Measurements from ENCODE around the gene ZBBX. TPM values are rescaled to one million over a fixed set of nuclear protein-coding genes. Genes with fewer than 3 reads are reported as not detected.

ZBBX gene
- polyA plus RNA-seq, 1 of the 3 experiments (the other 2 are of a cell fraction), result 0.18 TPM

DNA sequence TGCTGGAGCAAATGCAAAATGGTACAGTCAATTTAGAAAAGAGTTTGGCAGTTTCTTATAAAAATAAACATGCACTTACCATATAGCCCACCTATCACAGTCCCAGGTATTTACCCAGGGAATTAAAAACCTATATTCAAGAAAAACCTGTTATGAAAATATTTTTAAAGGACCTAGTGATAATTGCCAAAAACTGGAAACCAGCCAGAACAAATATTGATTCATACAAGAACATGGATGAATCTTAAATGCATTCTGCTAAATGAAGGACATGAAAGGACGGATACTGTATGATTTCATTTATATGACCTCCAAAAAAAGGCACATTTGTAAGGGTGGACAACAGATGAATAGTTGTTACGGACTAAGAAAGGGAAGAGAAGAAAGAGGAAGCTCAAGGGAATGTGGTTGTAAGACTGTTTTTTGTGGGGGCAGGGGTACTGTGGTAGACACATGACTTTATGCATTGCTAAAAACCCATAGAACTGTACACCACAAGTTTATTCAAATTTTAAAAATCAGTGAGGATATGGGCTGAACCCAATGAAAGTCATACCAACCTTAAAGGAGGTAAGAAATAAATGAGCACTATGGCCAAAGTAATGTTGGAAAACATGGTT lies 61.0 kb downstream of the ZBBX start:
- Histone ChIP-seq H3F3A (replicated peaks; ENCODE audit: insufficient read depth) (no peaks in the 10 kb centered on the region), H3K27me3 (ENCODE audit: insufficient read depth) (no peaks in the 10 kb centered on the region), H3K9me3 (no peaks in the 10 kb centered on the region), H3K4me3 (ENCODE audit: low read depth in 2 of 2, low read length in 1 of 2) (no peak overlapping the region), H3K79me2 (ENCODE audit: insufficient read depth) (no peaks in the 10 kb centered on the region), H3K27ac (ENCODE audit: low read depth in 2 of 2, low read length in 1 of 2) (no peak overlapping the region), H3K9me2 (no peaks in the 10 kb centered on the region; the same call in 1 of the 2 replicates), H3K36me3 (replicated peaks in 1 of 2; ENCODE audit: control insufficient read depth in 1 of 2, insufficient read depth in 2 of 2, low read length in 1 of 2) (no peaks in the 10 kb centered on the region), H3K4me2 (no peak overlapping the region), H2AFZ (ENCODE audit: low read depth) (no peak overlapping the region), H3K4me1 (ENCODE audit: control insufficient read depth in 1 of 2, insufficient read depth in 2 of 2, low read depth in 1 of 2, low read length in 1 of 2) (no peaks in the 10 kb centered on the region), H4K20me1 (ENCODE audit: insufficient read depth) (no peaks in the 10 kb centered on the region), H3K9ac (no peak overlapping the region)
- WGBS (ENCODE audit: low lambda C conversion rate), result 7% methylated on average over 2 of the region's 2 CpGs
- ChIA-PET CTCF (no interaction called here), POLR2A (no interaction called here)
- DNase-seq, result no peak
- no peak for TF ChIP-seq SIN3A (IDR thresholded peaks at IDR 0.05; ENCODE audit: borderline replicate concordance, low read depth, low read length)
- no peak for TF ChIP-seq RXRA (IDR thresholded peaks at IDR 0.05; ENCODE audit: borderline replicate concordance, low read depth)
- TF ChIP-seq, protein P1, sequence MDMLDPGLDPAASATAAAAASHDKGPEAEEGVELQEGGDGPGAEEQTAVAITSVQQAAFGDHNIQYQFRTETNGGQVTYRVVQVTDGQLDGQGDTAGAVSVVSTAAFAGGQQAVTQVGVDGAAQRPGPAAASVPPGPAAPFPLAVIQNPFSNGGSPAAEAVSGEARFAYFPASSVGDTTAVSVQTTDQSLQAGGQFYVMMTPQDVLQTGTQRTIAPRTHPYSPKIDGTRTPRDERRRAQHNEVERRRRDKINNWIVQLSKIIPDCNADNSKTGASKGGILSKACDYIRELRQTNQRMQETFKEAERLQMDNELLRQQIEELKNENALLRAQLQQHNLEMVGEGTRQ (IDR thresholded peaks at IDR 0.05; ENCODE audit: borderline replicate concordance, low read depth, low read length), result no peak
- TF ChIP-seq, protein P2, sequence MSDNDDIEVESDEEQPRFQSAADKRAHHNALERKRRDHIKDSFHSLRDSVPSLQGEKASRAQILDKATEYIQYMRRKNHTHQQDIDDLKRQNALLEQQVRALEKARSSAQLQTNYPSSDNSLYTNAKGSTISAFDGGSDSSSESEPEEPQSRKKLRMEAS (IDR thresholded peaks at IDR 0.05; ENCODE audit: low read depth), result no peak
- TF ChIP-seq, protein P3, sequence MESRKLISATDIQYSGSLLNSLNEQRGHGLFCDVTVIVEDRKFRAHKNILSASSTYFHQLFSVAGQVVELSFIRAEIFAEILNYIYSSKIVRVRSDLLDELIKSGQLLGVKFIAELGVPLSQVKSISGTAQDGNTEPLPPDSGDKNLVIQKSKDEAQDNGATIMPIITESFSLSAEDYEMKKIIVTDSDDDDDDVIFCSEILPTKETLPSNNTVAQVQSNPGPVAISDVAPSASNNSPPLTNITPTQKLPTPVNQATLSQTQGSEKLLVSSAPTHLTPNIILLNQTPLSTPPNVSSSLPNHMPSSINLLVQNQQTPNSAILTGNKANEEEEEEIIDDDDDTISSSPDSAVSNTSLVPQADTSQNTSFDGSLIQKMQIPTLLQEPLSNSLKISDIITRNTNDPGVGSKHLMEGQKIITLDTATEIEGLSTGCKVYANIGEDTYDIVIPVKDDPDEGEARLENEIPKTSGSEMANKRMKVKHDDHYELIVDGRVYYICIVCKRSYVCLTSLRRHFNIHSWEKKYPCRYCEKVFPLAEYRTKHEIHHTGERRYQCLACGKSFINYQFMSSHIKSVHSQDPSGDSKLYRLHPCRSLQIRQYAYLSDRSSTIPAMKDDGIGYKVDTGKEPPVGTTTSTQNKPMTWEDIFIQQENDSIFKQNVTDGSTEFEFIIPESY (IDR thresholded peaks at IDR 0.05; ENCODE audit: borderline replicate concordance, low read depth), result no peak
- TF ChIP-seq, protein P4, sequence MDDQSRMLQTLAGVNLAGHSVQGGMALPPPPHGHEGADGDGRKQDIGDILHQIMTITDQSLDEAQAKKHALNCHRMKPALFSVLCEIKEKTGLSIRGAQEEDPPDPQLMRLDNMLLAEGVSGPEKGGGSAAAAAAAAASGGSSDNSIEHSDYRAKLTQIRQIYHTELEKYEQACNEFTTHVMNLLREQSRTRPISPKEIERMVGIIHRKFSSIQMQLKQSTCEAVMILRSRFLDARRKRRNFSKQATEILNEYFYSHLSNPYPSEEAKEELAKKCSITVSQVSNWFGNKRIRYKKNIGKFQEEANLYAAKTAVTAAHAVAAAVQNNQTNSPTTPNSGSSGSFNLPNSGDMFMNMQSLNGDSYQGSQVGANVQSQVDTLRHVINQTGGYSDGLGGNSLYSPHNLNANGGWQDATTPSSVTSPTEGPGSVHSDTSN (IDR thresholded peaks at IDR 0.05), result no peak

DNA sequence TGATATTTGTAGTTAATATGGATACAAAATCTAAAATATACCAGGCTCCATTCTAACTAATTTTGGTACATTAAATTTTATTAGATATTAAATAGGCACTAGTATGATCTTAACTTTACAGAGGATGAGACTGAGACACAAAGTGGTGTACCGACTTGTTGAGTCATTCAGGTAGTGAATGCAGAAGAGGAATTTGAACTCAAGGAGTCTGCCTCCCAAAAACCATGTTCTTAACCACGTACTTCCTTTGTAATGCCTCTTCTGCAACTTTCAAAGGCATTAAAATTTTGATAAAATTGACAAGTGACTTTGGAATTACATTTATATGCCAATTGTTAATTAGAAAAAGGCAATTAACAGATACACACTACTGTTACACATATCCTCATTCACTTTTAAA lies 61.8 kb downstream of the ZBBX start:
- ChIA-PET POLR2A (no interaction called here), CTCF (no interaction called here)
- Histone ChIP-seq H3K27ac (ENCODE audit: low read depth in 2 of 2, low read length in 1 of 2) (no peak overlapping the region), H3K4me2 (no peak overlapping the region), H4K20me1 (ENCODE audit: insufficient read depth) (no peaks in the 10 kb centered on the region), H2AFZ (ENCODE audit: low read depth) (no peak overlapping the region), H3K4me1 (ENCODE audit: control insufficient read depth in 1 of 2, insufficient read depth in 2 of 2, low read depth in 1 of 2, low read length in 1 of 2) (no peaks in the 10 kb centered on the region), H3K4me3 (ENCODE audit: low read depth in 2 of 2, low read length in 1 of 2) (no peak overlapping the region), H3F3A (replicated peaks; ENCODE audit: insufficient read depth) (no peaks in the 10 kb centered on the region), H3K36me3 (replicated peaks in 1 of 2; ENCODE audit: control insufficient read depth in 1 of 2, insufficient read depth in 2 of 2, low read length in 1 of 2) (no peaks in the 10 kb centered on the region), H3K9me3 (no peaks in the 10 kb centered on the region), H3K27me3 (ENCODE audit: insufficient read depth) (no peaks in the 10 kb centered on the region), H3K79me2 (ENCODE audit: insufficient read depth) (no peaks in the 10 kb centered on the region), H3K9ac (no peak overlapping the region), H3K9me2 (no peaks in the 10 kb centered on the region; the same call in 1 of the 2 replicates)
- DNase-seq, result no peak
- WGBS (ENCODE audit: low lambda C conversion rate), result 2% methylated on average over 2 of the region's 2 CpGs
- TF ChIP-seq EP300 (IDR thresholded peaks at IDR 0.05; ENCODE audit: borderline replicate concordance in 1 of 2, low read depth in 1 of 2, low read length in 1 of 2) (no peak), GATA2 (CRISPR knock-in tag; IDR thresholded peaks at IDR 0.05) (no peak), FOSL2 (IDR thresholded peaks at IDR 0.05; ENCODE audit: borderline replicate concordance, low read depth) (no peak), RAD21 (IDR thresholded peaks at IDR 0.05; ENCODE audit: low read length) (no peak), ELF1 (IDR thresholded peaks at IDR 0.05) (no peak), RXRA (IDR thresholded peaks at IDR 0.05; ENCODE audit: borderline replicate concordance, low read depth) (no peak), RCOR1 (IDR thresholded peaks at IDR 0.05; ENCODE audit: low read length) (no peak), EZH2phosphoT487 (IDR thresholded peaks at IDR 0.05; ENCODE audit: borderline replicate concordance, low read depth) (no peak), FOXJ3 (CRISPR knock-in tag; IDR thresholded peaks at IDR 0.05) (no peak), MXI1 (IDR thresholded peaks at IDR 0.05; ENCODE audit: low read depth, low read length) (no peak)
- TF ChIP-seq, protein P5, sequence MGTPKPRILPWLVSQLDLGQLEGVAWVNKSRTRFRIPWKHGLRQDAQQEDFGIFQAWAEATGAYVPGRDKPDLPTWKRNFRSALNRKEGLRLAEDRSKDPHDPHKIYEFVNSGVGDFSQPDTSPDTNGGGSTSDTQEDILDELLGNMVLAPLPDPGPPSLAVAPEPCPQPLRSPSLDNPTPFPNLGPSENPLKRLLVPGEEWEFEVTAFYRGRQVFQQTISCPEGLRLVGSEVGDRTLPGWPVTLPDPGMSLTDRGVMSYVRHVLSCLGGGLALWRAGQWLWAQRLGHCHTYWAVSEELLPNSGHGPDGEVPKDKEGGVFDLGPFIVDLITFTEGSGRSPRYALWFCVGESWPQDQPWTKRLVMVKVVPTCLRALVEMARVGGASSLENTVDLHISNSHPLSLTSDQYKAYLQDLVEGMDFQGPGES (IDR thresholded peaks at IDR 0.05; ENCODE audit: low read depth, low read length), result no peak
- TF ChIP-seq, protein P2 (IDR thresholded peaks at IDR 0.05; ENCODE audit: low read depth), result no peak
- TF ChIP-seq, protein P6, sequence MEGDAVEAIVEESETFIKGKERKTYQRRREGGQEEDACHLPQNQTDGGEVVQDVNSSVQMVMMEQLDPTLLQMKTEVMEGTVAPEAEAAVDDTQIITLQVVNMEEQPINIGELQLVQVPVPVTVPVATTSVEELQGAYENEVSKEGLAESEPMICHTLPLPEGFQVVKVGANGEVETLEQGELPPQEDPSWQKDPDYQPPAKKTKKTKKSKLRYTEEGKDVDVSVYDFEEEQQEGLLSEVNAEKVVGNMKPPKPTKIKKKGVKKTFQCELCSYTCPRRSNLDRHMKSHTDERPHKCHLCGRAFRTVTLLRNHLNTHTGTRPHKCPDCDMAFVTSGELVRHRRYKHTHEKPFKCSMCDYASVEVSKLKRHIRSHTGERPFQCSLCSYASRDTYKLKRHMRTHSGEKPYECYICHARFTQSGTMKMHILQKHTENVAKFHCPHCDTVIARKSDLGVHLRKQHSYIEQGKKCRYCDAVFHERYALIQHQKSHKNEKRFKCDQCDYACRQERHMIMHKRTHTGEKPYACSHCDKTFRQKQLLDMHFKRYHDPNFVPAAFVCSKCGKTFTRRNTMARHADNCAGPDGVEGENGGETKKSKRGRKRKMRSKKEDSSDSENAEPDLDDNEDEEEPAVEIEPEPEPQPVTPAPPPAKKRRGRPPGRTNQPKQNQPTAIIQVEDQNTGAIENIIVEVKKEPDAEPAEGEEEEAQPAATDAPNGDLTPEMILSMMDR (IDR thresholded peaks at IDR 0.05), result no peak
- TF ChIP-seq, protein P7, sequence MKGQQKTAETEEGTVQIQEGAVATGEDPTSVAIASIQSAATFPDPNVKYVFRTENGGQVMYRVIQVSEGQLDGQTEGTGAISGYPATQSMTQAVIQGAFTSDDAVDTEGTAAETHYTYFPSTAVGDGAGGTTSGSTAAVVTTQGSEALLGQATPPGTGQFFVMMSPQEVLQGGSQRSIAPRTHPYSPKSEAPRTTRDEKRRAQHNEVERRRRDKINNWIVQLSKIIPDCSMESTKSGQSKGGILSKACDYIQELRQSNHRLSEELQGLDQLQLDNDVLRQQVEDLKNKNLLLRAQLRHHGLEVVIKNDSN (IDR thresholded peaks at IDR 0.05; ENCODE audit: borderline replicate concordance, low read depth), result no peak
